GM19438 (cell line): Measurements from ENCODE around the gene MRPL21.
"Not testable (repeated sequence)": the region's sequence is repeated elsewhere in the genome, so short reads cannot be mapped to it uniquely, and the experiment has no call there.

ENCODE experiments used
- ATAC-seq: cut with Tn5 transposase; IDR thresholded peaks from one replicate; pipeline ENCODE4 v1.9.1; 2021; ENCODE audit warnings: low read depth; ENCODE audit not compliant: unreplicated experiment

MRPL21 gene

GRCh38 chr11:68914761-68915160, 11.1 kb upstream of the MRPL21 start:
- no peak for ATAC-seq

DNA sequence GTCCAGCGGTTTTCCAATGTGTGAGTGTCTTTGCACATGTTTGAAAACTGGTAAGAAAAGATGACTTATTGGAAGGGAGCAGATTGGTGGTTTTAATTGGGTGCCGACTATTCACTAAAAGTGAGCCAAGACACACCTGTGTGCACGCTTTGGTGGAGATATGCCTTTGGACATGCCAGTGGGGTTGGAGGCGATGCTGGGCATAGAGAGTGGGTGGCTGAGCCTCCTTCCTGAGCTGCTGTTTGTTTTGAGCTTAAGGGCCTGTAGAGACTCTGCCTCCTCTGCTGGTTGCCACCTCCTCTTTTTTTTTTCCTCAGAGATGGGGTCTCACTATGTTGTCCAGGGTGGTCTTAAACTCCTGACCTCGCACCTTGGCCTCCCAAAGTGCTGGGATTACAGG, 9.6 kb upstream of the MRPL21 start:
- ATAC-seq, result no peak

DNA sequence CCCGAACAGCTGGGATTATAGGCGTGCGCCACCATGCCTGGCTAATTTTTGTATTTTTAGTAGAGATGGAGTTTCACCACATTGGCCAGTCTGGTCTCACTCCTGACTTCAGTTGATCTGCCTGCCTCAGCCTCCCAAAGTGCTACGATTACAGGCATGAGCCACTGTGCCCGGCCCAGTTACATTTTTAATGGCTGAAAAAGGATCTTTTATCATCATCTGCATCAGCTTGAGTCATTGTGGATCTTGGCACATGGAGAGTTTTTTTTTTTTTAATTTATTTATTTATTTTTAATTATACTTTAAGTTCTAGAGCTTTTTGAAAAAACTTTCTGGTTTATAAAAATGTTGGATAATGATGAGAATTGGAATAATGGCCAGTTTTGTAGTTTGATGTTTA, 8.6 kb upstream of the MRPL21 start:
- ATAC-seq, result no peak

DNA sequence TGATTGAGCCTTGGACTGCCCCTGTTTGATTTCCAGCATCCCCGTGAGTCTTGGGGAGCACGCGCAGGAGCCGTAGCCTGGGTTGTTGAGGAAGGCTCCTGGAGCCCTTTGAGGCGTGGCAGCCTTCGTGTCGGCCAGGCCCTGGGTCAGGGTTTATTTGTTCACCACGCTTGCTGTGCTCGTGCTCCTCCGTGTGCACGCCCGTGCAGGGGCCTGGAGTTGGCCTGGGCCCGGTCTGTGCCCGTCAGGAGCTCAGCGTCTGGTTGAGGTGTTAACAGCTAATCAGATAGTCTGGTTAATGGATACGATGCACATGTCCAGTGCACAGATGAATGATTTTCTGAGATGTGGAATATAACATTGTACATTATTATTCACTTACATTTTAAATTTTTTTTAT, 8.1 kb upstream of the MRPL21 start:
- no peak for ATAC-seq

DNA sequence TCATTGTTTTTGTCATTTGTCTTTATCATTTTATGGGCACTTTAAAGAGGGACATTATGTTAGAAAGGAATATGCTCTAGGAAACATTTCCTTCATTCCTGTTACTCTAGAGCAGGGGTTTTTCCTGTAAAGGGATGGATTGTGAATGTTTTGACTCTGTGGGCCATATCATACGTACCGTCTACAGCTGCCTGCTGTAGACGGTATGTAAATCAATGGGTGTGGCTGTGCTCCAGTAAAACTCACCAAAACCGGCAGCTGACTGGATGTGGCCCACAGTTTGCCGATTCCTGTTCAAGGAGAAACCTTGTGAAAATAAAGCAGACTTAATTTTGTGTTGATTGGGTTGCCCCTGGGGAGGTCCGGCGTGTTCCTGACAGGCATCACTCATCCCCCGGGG, 7.3 kb upstream of the MRPL21 start:
- ATAC-seq, result no peak

DNA sequence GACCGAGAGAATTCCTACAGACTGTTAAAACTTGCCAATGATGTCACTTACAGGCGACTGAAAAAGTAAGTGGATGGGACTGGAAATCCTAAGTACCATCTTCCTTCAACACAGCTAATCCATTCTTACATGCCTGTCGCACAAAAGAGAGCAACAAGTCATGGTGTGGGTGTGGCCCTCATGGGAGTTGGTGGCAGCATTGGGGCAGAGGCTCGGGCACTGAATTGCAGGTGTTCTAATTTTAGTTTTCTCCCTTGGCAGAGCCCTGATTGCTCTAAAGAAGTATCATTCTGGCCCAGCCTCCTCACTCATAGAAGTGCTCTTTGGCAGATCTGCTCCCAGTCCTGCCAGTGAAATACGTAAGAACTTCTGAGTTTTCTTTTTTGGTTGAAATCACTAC, 4.6 kb upstream of the MRPL21 start:
- ATAC-seq, result no peak

DNA sequence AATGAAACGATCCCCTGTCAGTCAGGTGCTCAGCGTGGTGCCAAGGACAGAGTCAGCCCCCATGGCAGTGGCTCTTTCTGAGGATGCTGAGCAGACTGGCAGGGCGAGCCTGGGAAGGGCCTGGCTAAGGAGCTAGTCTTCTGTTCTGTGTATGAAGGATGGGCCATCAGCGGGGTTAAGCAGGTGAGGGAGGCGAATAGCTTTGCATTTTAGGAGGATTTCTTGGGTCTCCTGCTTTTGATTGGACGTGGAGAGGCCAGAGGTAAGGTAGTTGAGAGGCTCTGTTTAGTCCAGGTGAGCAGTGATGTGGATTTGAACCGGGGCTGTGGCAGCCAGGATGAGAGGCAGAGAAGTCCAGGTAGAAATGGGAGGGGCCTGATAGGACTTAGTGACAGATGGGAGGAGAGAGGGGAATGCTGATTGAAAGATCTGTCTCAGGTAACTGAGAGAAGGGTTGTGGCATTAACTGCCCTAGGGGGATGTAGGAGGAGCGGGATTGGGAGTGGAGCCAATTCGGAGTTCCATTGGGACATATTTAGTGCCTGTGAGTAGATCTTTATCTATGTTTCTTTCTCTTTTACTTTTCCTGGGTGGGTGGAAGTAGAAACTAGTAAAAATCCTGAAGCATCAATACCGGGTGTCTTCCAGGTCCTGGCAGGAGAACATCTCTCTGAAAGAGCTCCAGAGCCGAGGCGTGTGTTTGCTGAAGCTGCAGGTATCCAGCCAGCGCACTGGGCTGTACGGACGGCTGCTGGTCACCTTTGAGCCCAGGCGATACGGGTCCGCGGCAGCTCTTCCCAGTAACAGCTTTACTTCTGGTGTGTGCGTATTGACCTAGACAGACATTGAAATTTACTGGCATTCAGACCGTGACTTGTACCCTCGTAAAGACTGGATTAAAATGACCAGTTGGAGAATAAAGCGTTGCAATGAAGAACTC, 2.1 kb upstream of the MRPL21 start:
- no peak for ATAC-seq

DNA sequence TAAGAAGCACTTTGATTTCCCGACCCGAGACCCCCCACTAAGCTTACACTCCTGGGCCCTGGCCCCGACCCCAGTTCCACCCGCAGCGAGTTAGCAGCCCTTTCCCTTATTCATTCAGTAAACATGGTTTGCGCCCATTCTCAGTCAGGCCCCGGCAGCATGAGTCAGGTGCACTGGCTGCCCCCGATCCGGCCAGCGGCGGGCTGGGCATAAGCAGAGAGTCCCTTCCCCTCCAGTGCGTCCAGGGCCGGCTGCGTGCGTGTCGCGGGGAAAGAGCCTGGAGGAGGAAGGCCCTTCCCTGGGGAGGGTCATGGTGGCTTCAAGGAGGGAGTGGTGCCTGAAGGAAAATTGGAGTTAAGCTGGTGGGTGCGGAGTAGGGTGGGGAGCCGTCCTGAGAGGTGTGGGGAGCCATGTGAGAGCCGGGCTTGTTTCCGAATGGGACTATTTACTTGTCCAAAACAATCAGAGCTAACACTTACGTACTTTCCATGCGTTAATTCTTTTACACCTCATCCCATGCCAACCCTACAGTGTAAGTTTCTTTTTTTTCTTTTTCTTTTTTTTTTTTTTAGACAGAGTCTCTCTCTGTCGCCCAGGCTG, 716 bp upstream of the MRPL21 start:
- peak; percentile 18 for ATAC-seq

GRCh38 chr11:68900835-68901381, 2.7 kb downstream of the MRPL21 start:
- no peak for ATAC-seq

DNA sequence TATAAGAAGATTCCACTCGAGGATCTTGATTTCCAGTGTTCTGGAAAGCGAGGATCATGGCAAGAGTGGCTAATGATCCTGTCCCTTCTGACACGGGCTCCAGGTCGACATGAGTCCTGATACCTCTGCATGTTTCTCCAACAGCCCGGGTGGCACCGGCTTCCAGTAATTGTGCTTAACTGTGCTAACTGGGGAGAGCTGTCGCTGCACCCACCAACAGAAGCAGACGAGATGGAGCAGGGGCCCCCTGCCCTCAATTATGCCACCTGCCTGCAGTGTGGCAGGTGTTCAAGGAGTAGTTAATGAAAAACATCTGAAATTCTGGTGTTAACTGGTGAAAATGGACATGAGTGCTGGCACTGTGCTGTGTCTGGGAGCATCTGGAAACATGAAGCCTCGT, 6.2 kb downstream of the MRPL21 start:
- ATAC-seq, result no peak

- ATAC-seq, result no peak
Measured at GRCh38 chr11:68896171-68896959, 7.3 kb downstream of the MRPL21 start.

- ATAC-seq, result no peak
Measured at GRCh38 chr11:68893282-68893681, 10.3 kb downstream of the MRPL21 start.

GRCh38 chr11:68892576-68892975, 11.1 kb downstream of the MRPL21 start:
- ATAC-seq, result no peak

DNA sequence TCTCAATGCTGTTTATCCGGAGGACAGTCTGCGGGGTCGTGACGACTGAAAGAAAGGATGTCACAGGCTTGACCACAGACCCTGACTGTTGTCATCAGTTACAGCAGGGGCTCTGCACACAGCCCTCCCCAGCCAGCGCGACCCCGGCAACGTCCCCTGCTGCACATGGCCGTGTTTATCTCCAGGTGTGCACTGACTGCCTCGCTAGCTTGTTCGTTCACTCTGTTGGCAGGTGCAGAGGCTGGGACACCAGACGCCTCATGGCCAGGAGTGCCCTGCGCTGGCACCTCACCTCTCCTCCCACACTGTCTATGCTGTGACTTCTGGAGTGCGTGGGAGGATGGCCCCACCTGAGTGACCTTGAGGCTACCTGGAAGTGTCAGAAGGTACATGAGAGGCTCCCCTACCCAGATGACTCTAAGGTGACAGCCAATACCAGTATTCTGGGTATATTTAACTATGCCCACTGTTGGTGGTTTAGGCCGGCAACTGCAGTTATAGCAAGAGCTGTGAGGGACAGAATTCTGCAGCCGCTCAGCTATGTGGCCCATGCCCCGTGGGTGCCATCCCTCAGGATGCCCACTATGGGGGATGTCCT, 12.2 kb downstream of the MRPL21 start:
- no peak for ATAC-seq

- ATAC-seq, result no peak
Measured at GRCh38 chr11:68890490-68891231, 13.0 kb downstream of the MRPL21 start.

DNA sequence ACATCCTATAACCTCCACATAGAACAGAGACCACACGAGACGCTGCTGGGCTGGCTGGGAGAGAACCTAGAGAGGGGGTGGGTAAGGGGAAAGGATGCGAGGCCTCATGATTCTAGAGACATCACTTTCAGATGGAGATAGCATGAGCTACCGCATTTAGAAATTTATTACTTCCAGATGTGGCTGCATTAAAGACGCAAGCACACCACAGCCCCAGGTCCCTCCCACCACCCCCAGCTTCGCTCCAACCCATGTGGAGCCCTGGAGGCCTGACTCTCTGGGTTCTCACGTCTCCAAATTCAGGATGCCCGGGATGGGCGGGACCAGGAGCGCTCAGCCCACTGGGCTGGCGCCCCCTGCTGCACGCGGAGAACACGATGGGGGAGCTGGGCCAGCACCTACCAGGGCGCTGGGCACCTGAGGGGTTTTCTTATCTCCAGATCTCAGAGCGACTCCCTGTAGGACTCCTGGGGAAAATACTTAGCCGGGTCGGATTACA, 13.6 kb downstream of the MRPL21 start:
- ATAC-seq, result no peak

DNA sequence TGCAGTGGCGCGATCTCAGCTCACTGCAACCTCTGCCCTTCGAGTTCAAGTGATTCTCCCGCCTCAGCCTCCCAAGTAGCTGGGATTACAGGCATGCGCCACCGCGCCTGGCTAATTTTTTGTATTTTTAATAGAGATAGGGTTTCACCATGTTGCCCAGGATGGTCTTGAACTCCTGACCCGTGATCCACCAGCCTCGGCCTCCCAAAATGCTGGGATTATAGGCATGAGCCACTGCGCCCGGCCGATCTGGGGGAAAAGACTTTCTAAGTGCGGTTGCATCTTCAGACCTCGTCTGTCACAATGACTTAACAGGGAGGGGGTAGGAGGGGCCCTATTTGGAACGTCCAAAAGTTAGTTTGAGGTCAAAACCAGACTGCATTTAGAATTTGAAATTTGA, 18.8 kb downstream of the MRPL21 start:
- ATAC-seq, result not testable (repeated sequence)

DNA sequence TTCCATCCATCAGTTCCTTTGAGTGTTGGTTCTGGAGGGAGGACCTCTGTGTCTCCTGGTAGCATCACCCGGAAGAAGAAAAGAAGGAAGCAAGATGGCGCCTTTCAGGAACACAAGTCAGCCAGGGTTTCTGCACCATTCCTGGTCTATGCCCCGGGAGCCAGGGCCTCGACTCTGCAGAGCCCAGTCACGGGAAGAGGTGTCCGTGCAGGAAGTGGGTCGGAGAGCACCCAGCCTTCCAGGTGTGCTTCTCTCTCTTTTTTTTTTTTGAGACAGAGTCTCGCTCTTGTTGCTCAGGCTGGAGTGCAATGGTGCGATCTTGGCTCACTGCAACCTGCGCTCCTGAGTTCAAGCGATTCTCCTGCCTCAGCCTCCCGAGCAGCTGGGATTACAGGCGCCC, 21.2 kb downstream of the MRPL21 start:
- ATAC-seq, result no peak

- ATAC-seq, result no peak
Measured at GRCh38 chr11:68881320-68881719, 22.3 kb downstream of the MRPL21 start.

DNA sequence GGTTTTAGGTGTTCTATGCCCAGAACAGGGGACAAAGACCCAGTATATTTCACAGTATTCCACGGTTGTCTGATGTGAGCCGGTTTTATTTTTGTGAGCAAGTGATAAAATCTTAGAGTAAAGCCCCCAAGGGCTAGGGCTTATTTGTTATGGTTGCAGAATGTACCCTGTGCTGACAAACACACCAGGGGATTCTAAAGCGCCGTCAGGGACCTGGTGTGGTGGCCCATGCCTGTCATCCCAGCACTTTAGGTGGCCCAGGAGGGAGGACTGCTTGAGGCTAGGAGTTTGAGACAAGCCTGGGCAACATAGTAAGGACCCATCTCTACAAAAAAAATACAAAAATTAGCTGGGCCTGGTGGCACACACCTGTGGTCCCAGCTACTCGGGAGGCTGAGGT, 22.8 kb downstream of the MRPL21 start:
- ATAC-seq, result no peak
